H1 (cell line): ENCODE measurements around the gene RAB29. TPM values are rescaled to one million over a fixed set of nuclear protein-coding genes. Genes with fewer than 3 reads are reported as not detected.

Source experiments
- CTCF ChIA-PET: fragments of 300-600 bp; sonication (Branson Sonifier 250); formaldehyde crosslinking; loops from one replicate; lab custom pipeline; 2021; ENCODE audit not compliant: partially characterized antibody; lab: Charles Lee
- POLR2A ChIA-PET: fragments of 300-600 bp; sonication (Branson Sonifier 250); formaldehyde crosslinking; loops from one replicate; lab custom pipeline; 2021; ENCODE audit warnings: inconsistent platforms; ENCODE audit not compliant: partially characterized antibody; lab: Charles Lee
- DNase-seq, 2 experiments: peaks; one replicate each; pipeline versions ENCODE4 v3.0.0 to v3.0.0-alpha.2; 2010 to 2022; ENCODE audit warnings: low spot score in 2 of 2, low read depth in 1 of 2, mixed read lengths in 1 of 2
- FAIRE-seq: peaks from 2 replicates; lab custom pipeline; 2011; peaks lifted over from hg19 to GRCh38; lab: Jason Lieb, UNC
- H2AFZ ChIP-seq: 2 replicates; pipeline ENCODE4 v1.8.1; 2012; ENCODE audit warnings: low read length, inconsistent platforms
- H2AK5ac ChIP-seq: 2 replicates; pipeline ENCODE4 v1.6.1; 2013; ENCODE audit warnings: low read depth, low read length
- H2BK120ac ChIP-seq: replicated peaks from 2 replicates; pipeline ENCODE3; 2013; ENCODE audit warnings: low read depth, low read length, inconsistent platforms
- H2BK12ac ChIP-seq: 2 replicates; pipeline ENCODE4 v1.6.1; 2013; ENCODE audit warnings: low read depth, low read length
- H2BK15ac ChIP-seq: 2 replicates; pipeline ENCODE4 v1.6.1; 2013; ENCODE audit warnings: low read length
- H2BK20ac ChIP-seq: 2 replicates; pipeline ENCODE4 v1.6.1; 2013; ENCODE audit warnings: low read length
- H2BK5ac ChIP-seq: 2 replicates; pipeline ENCODE4 v1.6.1; 2013; ENCODE audit warnings: low read depth, low read length
- H3K14ac ChIP-seq: 2 replicates; pipeline ENCODE4 v1.6.1; 2013; ENCODE audit warnings: inconsistent platforms; ENCODE audit not compliant: insufficient read length
- H3K18ac ChIP-seq: 2 replicates; pipeline ENCODE4 v1.6.1; 2013; ENCODE audit warnings: low read length; ENCODE audit errors: extremely low read depth
- H3K23ac ChIP-seq: 2 replicates; pipeline ENCODE4 v1.6.1; 2013; ENCODE audit warnings: inconsistent platforms; ENCODE audit not compliant: insufficient read length
- H3K23me2 ChIP-seq: 2 replicates; pipeline ENCODE4 v1.6.1; 2013; ENCODE audit warnings: low read depth, low read length
- H3K27ac ChIP-seq: 2 replicates; pipeline ENCODE4 v1.6.1; 2011; ENCODE audit warnings: low read depth, low read length, inconsistent platforms
- H3K27me3 ChIP-seq, 4 experiments: replicated peaks in 1 of 4; 1 replicate in 1 of 4; 2 replicates in 3 of 4; pipeline versions ENCODE4 v1.6.1 to v1.8.1; 2011 to 2013; ENCODE audit warnings: low read length in 3 of 4, mild to moderate bottlenecking in 3 of 4, inconsistent platforms in 2 of 4, mixed read lengths in 2 of 4, moderate library complexity in 1 of 4; ENCODE audit not compliant: control insufficient read depth in 3 of 4, insufficient read depth in 3 of 4; ENCODE audit errors: extremely low read depth in 1 of 4
- H3K36me3 ChIP-seq, 4 experiments: 2 replicates each; pipeline versions ENCODE4 v1.6.1 to v1.8.1; 2011 to 2013; ENCODE audit warnings: mild to moderate bottlenecking in 4 of 4, low read length in 3 of 4, moderate library complexity in 2 of 4, control low read depth in 1 of 4, inconsistent platforms in 1 of 4; ENCODE audit not compliant: insufficient read depth in 4 of 4, control insufficient read depth in 2 of 4
- H3K4ac ChIP-seq: replicated peaks from 2 replicates; pipeline ENCODE3; 2013; ENCODE audit warnings: low read length, low read depth, mixed read lengths, inconsistent platforms; ENCODE audit not compliant: insufficient read length
- H3K4me1 ChIP-seq, 4 experiments: replicated peaks in 1 of 4; 1 replicate in 1 of 4; 2 replicates in 3 of 4; pipeline versions ENCODE4 v1.6.1 to v1.8.1; 2011 to 2013; ENCODE audit warnings: low read length in 3 of 4, inconsistent platforms in 2 of 4, mixed read lengths in 1 of 4; ENCODE audit not compliant: insufficient read depth in 4 of 4, control insufficient read depth in 3 of 4
- H3K4me2 ChIP-seq, 2 experiments: 2 replicates each; pipeline versions ENCODE4 v1.6.1 to v1.8.1; 2011 to 2013; ENCODE audit warnings: low read depth in 2 of 2, low read length in 2 of 2, control low read depth in 1 of 2, inconsistent platforms in 1 of 2, mild to moderate bottlenecking in 1 of 2; ENCODE audit not compliant: insufficient read depth in 1 of 2
- H3K4me3 ChIP-seq, 4 experiments: fragments of 200-600, 300-600 bp in 1 of 4; sonication (generic), shearing (Covaris generic), sonication (Bioruptor Twin) in 1 of 4; 2 replicates each; pipeline versions ENCODE4 v1.5.1 to v1.8.1; 2011 to 2016; ENCODE audit warnings: low read length in 4 of 4, low read depth in 3 of 4, control low read depth in 2 of 4, inconsistent platforms in 2 of 4, mild to moderate bottlenecking in 2 of 4, mixed read lengths in 1 of 4, moderate library complexity in 1 of 4; ENCODE audit not compliant: insufficient read depth in 2 of 4; ENCODE audit errors: extremely low read depth in 1 of 4
- H3K56ac ChIP-seq: replicated peaks from 2 replicates; pipeline ENCODE3; 2013; ENCODE audit warnings: low read depth, mild to moderate bottlenecking, mixed read lengths, low read length, inconsistent platforms; ENCODE audit not compliant: insufficient read length
- H3K79me1 ChIP-seq: 2 replicates; pipeline ENCODE4 v1.6.1; 2013; ENCODE audit warnings: low read depth, low read length, control low read depth
- H3K79me2 ChIP-seq, 2 experiments: 2 replicates each; pipeline versions ENCODE4 v1.6.1 to v1.8.1; 2012 to 2013; ENCODE audit warnings: low read length in 2 of 2, mild to moderate bottlenecking in 2 of 2, inconsistent platforms in 1 of 2; ENCODE audit not compliant: insufficient read depth in 2 of 2, control insufficient read depth in 1 of 2
- H3K9ac ChIP-seq, 4 experiments: replicated peaks in 1 of 4; 1 replicate in 1 of 4; 2 replicates in 3 of 4; pipeline versions ENCODE4 v1.6.1 to v1.8.1; 2011 to 2013; ENCODE audit warnings: low read depth in 3 of 4, low read length in 3 of 4, control low read depth in 2 of 4, mild to moderate bottlenecking in 2 of 4, moderate library complexity in 2 of 4, inconsistent platforms in 1 of 4; ENCODE audit errors: extremely low read depth in 1 of 4
- H3K9me3 ChIP-seq, 2 experiments: 2 replicates each; pipeline versions ENCODE4 v1.6.1 to v1.8.1; 2012 to 2013; ENCODE audit warnings: mild to moderate bottlenecking in 2 of 2, moderate library complexity in 2 of 2, control low read depth in 1 of 2, inconsistent platforms in 1 of 2, low read depth in 1 of 2, low read length in 1 of 2, mixed read lengths in 1 of 2; ENCODE audit not compliant: insufficient read depth in 2 of 2
- H4K20me1 ChIP-seq, 2 experiments: replicated peaks in 1 of 2; 2 replicates each; pipeline versions ENCODE3 to v1.8.1; 2011 to 2013; ENCODE audit warnings: inconsistent platforms in 2 of 2, low read length in 2 of 2, mild to moderate bottlenecking in 1 of 2; ENCODE audit not compliant: insufficient read depth in 2 of 2, control insufficient read depth in 1 of 2
- H4K5ac ChIP-seq: 2 replicates; pipeline ENCODE4 v1.6.1; 2013; ENCODE audit warnings: low read length, low read depth, mixed read lengths, inconsistent platforms; ENCODE audit not compliant: insufficient read length
- H4K8ac ChIP-seq: 2 replicates; pipeline ENCODE4 v1.8.0; 2013; ENCODE audit warnings: mild to moderate bottlenecking, moderate library complexity, low read length, inconsistent platforms; ENCODE audit not compliant: insufficient read depth; ENCODE audit errors: extremely low read depth
- H4K91ac ChIP-seq: replicated peaks from 2 replicates; pipeline ENCODE3; 2013; ENCODE audit warnings: low read length, mixed read lengths, inconsistent platforms; ENCODE audit not compliant: insufficient read length
- BACH1 ChIP-seq: IDR thresholded peaks from 2 replicates; pipeline ENCODE4 v1.6.1; 2012; ENCODE audit warnings: low read length, improper control_type of control experiment
- EP300 ChIP-seq, 2 experiments: IDR thresholded peaks; 1 replicate in 1 of 2; 2 replicates in 1 of 2; pipeline ENCODE4 v1.6.1; 2011 to 2012; ENCODE audit warnings: low read depth in 2 of 2, low read length in 2 of 2, mild to moderate bottlenecking in 2 of 2, borderline replicate concordance in 1 of 2, inconsistent platforms in 1 of 2, moderate library complexity in 1 of 2
- POLR2A ChIP-seq, 2 experiments: IDR thresholded peaks; 1 replicate in 1 of 2; 2 replicates in 1 of 2; pipeline ENCODE4 v1.6.1; 2011; ENCODE audit warnings: low read depth in 2 of 2, low read length in 2 of 2, mild to moderate bottlenecking in 2 of 2; ENCODE audit errors: control extremely low read depth in 1 of 2
- SIX5 ChIP-seq: IDR thresholded peaks from 2 replicates; pipeline ENCODE4 v1.6.1; 2011; ENCODE audit warnings: mild to moderate bottlenecking, low read depth, low read length
- WGBS, 2 experiments: shearing (Covaris generic) in 1 of 2; methylation state at CpG; one replicate each; pipeline versions ENCODE4 v1.1.6 to v1.1.7; 2013 to 2015; ENCODE audit warnings: low lambda C conversion rate in 2 of 2, mixed read lengths in 2 of 2, inconsistent platforms in 1 of 2, low coverage in 1 of 2, missing lambda C conversion rate in 1 of 2; ENCODE audit not compliant: insufficient replicate concordance in 2 of 2, insufficient coverage in 1 of 2, insufficient read length in 1 of 2; ENCODE audit errors: extremely low coverage in 1 of 2, missing lambda C conversion rate in 1 of 2; 5-methylcytosine and 5-hydroxymethylcytosine counted together
- polyA plus RNA-seq, 7 experiments: library from polyadenylated mRNA; depleted of rRNA in 3 of 7; stranded (reverse) in 5 of 7; unstranded in 2 of 7; fragments of >200 nt in 5 of 7; fragments of 200-250 nt in 2 of 7; gene quantifications; 1 replicate in 5 of 7; 2 replicates in 1 of 7; 4 replicates in 1 of 7; pipeline versions ENCODE4 v1.2.1 to v1.2.3, GENCODE V29; 2011 to 2013; ENCODE audit warnings: missing spikeins in 2 of 7, mixed read lengths in 2 of 7
- total RNA-seq: library from RNA; stranded (reverse); fragmentation: NEBNext Ultra II Directional; extraction: Animal tissue kit (Norgen Biotek cat#: 25700); gene quantifications from 2 replicates; pipeline ENCODE4 v1.2.1, GENCODE V29; 2021

The RAB29 gene
- total and polyA plus RNA-seq, 2 of the 8 experiments (the other 6 are each of a cell fraction or from before 2014, with no cell fraction given): 10.1 to 17.3 TPM

DNA sequence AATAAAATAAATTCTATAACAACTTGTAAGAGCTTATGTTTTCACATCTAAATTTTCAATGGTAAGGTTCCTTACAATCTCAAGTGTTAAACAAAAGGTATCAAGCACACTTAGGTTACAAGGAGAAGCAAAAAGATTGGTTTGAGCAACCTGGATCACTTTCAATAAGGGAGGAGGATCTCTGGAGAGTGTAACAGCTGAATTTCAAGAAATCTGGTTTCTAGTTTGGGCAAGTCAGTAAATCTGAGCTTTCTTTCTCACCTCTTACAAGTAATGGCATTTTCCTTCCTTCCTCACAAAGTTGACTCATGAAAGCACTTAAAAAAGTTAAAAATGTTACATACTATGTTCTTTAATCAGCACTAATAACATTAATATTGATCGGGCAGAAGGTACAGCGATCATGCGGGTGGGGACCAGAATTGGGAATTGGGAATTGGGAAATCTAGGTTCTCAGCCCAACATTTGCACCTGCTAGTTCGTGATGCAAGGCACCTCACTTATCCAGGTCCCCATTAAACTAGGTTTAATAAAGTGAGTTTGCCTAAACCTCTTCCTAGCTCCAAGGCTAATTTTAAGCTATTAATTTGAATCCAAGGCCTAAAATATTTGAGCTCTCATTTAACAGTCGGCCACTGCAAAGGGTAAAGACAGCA lies 28.4 kb downstream of the RAB29 start:
- FAIRE-seq: no peak
- Histone ChIP-seq H2BK120ac (no peak overlapping the region), H2BK5ac (no peak overlapping the region), H4K20me1 (peaks cover 23 to 39% of the 10 kb centered on the region in 2 experiments), H3K14ac (no peak overlapping the region), H3K36me3 (peaks cover 0 to 7% (median under 1%) of the 10 kb centered on the region in 4 experiments; a peak in 2 of 8 replicates), H3K9ac (peak overlapping the region in 1 of 4 experiments; percentile 41; a peak in 1 of 7 replicates), H3K18ac (no peak overlapping the region), H3K79me1 (no peaks in the 10 kb centered on the region), H2AK5ac (no peak overlapping the region), H3K23ac (no peak overlapping the region), H2BK15ac (no peak overlapping the region), H3K9me3 (no peaks in the 10 kb centered on the region), H3K4me3 (peak overlapping the region in 3 of 4 experiments; percentile 7 to 99 (median 97); a peak in 4 of 8 replicates), H3K56ac (no peak overlapping the region), H2BK12ac (no peak overlapping the region), H4K8ac (no peak overlapping the region), H3K4me1 (peaks cover 3 to 16% (median 11%) of the 10 kb centered on the region in 4 experiments; a peak in 5 of 7 replicates), H4K5ac (no peak overlapping the region), H3K27ac (no peak overlapping the region), H4K91ac (no peak overlapping the region), H3K4me2 (peak overlapping the region; percentile 81 to 86), H2AFZ (no peak overlapping the region), H3K23me2 (peaks cover 5% of the 10 kb centered on the region), H2BK20ac (no peak overlapping the region), H3K4ac (no peak overlapping the region), H3K79me2 (peaks cover 43 to 73% of the 10 kb centered on the region in 2 experiments), H3K27me3 (no peaks in the 10 kb centered on the region)
- WGBS, 2 experiments: 85% methylated on average over 5 of the region's 5 CpGs; no CpG with 5 or more reads in 1 of the 2 experiments
- no peak for DNase-seq
- ChIA-PET POLR2A (interaction anchor here (0.7 to 4.2 kb wide), 11 partner anchors 12 to 215 kb away, joined by 3 to 61 read pairs (median 3); no protein-coding TSS in a partner anchor), CTCF (interaction anchor here (0.6 to 3.1 kb wide), 3 partner anchors 88 to 299 kb away, joined by 3 to 12 read pairs (median 4); no protein-coding TSS in a partner anchor)
- TF ChIP-seq SIX5 (no peak), POLR2A (IDR thresholded peaks at IDR 0.05; ENCODE audit: control extremely low read depth in 1 of 2, low read depth in 2 of 2, low read length in 2 of 2) (peak in 1 of 2 experiments; percentile 61; a peak in 2 of 3 replicates), BACH1 (no peak), EP300 (IDR thresholded peaks at IDR 0.05; ENCODE audit: borderline replicate concordance in 1 of 2, low read depth in 2 of 2, low read length in 2 of 2) (no peak)
